DMS114 treated with DMSO at 0.1 percent for 48 hours (cell line): ENCODE measurements around the gene CNN3.

Experiments used
- DNase-seq: peaks from one replicate; lab custom pipeline; 2025; ENCODE audit not compliant: unreplicated experiment; lab: John Stamatoyannopoulos, UW

The CNN3 gene

DNA sequence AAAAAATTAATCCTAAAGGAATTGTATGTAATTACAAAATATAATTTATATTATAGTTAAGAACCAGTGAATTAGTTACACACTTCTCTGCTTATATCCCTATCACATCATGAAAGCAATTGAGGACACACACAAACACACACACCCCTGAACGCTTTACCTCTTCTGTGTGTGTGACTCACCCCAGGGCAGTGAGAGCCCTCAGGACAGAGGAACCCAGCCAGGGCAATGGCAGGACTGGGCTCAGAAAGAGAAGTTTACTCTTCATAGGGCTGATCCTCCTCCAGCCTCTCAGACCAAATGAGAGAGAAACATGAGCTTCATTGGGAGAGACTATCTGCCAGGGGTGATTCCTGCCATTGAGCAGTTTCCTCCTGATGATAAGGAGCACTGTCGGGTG, 68.6 kb downstream of the CNN3 start:
- DNase-seq, result no peak

DNA sequence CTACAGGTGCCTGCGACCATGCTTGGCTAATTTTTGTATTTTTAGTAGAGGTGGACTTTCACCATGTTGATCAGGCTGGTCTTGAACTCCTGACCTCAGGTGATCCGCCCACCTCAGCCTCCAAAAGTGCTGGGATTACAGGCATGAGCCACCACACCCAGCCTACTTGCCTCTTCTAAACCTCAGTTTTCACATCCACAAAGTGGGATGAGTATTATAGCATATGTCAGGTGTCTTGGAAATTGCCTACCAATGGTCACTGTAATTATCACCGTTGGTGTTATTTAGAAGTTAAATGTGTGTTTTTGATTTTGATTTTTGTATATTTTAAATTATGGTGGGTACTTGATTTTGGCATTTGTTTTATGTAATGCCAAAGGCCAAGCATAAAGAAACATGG, 70.0 kb downstream of the CNN3 start:
- no peak for DNase-seq

DNA sequence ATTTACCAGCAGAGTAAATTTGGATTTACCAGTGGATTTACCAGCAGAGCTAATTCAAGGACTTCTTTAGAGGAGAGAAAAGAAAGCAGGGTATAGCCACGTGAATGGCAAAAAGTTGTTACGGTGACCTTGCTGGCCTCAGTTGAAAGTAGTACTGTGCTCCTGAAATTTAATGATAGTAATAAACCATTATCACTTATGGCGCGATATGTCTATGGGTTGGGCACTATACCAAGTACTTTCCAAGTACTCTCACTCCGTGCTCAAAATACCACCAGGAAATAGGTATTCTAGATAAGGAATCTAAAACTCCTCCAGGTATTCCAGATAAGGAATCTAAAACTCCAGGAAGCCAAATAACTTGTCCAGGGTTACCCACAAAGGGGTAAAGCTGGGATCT, 70.9 kb downstream of the CNN3 start:
- DNase-seq, result no peak

DNA sequence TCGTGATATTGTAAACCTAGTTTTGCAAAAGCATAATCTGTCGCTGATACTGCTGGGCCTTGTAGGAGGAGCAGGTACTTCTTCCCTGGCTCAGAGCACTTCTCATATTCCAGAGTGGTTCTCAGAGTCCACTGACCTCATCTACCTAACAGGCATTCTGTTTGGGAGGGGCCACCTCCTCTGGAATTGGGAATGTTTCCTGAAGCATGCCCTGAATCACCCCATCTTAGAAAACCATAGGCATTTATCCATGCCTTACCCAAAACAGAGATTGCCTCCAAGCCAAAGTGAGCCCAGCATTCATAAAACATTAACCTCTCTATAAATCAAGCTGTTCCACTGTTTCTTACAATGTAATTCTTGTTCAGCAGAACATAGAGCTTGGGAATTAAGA, 71.6 kb downstream of the CNN3 start:
- DNase-seq, result no peak

DNA sequence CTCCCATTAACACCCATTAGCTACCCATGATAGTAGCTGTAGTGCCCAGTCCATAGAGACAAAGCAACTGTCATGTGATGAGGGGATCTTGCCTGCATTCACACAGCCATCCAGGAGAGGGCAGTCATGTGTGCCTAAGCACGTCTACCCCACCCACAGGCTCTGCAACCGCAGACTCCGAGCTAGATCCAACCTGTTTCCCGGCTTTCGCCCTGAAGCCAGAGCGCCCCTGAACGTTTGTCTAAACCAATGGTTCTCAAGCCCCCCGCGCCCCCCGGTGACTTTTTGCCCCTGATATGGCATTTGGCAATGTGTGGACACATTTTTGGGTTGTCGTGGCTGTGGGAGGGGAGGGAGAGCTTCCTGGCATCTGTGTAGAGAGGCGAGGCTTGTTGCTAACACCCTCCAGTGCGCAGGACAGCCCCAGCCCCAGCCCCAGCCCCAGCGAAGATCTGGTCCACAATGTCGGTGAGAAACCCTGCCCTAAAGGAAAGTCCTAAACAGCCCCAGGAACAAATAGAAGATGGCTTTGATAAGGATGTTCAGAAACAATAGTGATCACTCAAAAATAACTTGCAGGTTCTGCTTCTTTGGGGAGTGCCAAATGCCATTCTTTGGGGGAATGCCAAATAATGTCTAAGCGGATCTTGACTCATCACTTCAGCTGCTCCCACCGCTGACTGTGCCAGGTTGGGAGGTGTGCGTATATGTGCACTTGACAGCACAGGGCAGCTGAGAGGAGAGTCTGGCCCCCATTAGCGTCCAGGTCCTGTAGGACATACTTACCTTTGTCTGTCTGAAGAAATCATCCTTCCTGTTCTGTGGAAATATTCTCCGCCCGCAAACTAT, 72.2 kb downstream of the CNN3 start:
- peak; percentile 78 for DNase-seq

DNA sequence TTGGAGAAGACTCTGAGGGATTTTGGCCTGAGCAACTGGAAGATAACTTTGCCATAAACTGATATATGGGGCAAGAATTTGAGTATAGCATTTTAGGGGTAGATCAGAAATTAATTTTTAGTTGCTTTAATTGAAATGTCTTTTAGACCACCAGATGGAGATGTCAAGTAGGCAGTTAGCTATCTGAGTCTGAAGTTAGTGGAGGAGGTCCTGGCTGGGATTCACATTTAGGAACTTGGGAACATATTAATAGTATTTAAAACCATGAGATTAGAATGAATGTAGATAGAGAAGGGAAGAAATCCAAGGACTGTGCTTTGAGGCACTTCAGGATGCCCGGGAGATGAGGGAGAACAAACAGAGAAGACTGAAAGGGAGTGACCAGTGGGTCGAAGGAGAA, 74.1 kb downstream of the CNN3 start:
- DNase-seq, result no peak

DNA sequence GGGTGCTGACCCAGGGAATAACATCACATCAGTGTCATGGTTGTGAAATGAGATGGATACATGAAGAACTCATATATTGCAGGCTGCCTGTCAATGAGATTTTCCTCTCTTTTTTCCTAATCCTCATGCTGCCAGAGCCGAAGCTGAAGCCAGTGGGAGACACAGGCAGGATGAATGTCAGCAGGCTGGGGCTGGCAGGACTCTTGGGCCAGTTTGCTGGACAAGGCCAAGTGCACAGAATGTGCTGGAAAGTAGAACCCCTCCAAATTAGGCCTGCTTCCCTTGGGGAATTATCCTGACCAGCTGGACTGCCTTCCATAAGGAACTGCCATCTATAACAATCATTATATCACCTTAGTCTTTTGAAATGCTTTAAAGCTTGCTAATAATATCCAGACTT, 75.3 kb downstream of the CNN3 start:
- DNase-seq, result no peak
